ENCODE data around the gene ADGRL4.

DNA sequence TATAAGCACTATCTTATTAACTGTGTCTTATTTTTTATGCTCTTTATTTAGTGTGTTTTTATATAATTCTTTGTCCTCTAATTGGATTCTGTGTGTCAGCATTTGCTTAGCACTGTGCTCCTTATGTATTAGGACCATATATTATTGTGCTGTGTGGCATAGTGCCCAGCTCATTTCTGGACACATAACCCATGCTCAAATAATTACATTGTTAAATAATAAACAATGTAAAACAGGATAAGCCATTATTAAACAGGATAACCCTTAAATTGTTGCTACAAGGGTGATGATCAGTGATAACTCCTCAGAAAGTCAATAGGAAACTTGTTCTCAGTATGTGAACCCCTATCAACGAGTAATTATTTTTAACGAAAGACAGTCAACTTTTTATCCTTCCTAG lies 150.4 kb downstream of the ADGRL4 start:
- TF ChIP-seq, protein P1, sequence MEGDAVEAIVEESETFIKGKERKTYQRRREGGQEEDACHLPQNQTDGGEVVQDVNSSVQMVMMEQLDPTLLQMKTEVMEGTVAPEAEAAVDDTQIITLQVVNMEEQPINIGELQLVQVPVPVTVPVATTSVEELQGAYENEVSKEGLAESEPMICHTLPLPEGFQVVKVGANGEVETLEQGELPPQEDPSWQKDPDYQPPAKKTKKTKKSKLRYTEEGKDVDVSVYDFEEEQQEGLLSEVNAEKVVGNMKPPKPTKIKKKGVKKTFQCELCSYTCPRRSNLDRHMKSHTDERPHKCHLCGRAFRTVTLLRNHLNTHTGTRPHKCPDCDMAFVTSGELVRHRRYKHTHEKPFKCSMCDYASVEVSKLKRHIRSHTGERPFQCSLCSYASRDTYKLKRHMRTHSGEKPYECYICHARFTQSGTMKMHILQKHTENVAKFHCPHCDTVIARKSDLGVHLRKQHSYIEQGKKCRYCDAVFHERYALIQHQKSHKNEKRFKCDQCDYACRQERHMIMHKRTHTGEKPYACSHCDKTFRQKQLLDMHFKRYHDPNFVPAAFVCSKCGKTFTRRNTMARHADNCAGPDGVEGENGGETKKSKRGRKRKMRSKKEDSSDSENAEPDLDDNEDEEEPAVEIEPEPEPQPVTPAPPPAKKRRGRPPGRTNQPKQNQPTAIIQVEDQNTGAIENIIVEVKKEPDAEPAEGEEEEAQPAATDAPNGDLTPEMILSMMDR (IDR thresholded peaks at IDR 0.05): no peak
- no peak for TF ChIP-seq POLR2A (IDR thresholded peaks at IDR 0.05)

All from adrenal gland (tissue), 5 donors.